ENCODE measurements around the gene GPR78.

GPR78 gene

GRCh38 chr4:8580321-8581093 lies at the start of gene GPR78:
Gene GPR78 (plus strand): TSS chr4:8580392. CDS start chr4:8580983, 591 bp downstream.
- H3K27ac ChIP-seq, result no peak within 1 kb of the TSS
- no peak for TF ChIP-seq ZFX (IDR thresholded peaks at IDR 0.05; ENCODE audit: borderline replicate concordance)
- TF ChIP-seq CTCF (IDR thresholded peaks at IDR 0.05), result no peak

- TF ChIP-seq ZFX (IDR thresholded peaks at IDR 0.05; ENCODE audit: borderline replicate concordance) (no peak), CTCF (IDR thresholded peaks at IDR 0.05) (no peak)
- no peak overlapping the region for H3K27ac ChIP-seq
These were observed 47.9 kb upstream of the GPR78 start for GRCh38 chr4:8532245-8532781.

GRCh38 chr4:8533274-8533865 lies 46.8 kb upstream of the GPR78 start:
- no peak overlapping the region for H3K27ac ChIP-seq
- no peak for TF ChIP-seq ZFX (IDR thresholded peaks at IDR 0.05; ENCODE audit: borderline replicate concordance)
- TF ChIP-seq CTCF (IDR thresholded peaks at IDR 0.05), result no peak

GRCh38 chr4:8534129-8534528 lies 46.1 kb upstream of the GPR78 start:
- no peak for TF ChIP-seq CTCF (IDR thresholded peaks at IDR 0.05)
- TF ChIP-seq ZFX (IDR thresholded peaks at IDR 0.05; ENCODE audit: borderline replicate concordance), result no peak
- no peak overlapping the region for H3K27ac ChIP-seq

- H3K27ac ChIP-seq, result no peak overlapping the region
- TF ChIP-seq CTCF (IDR thresholded peaks at IDR 0.05) (no peak), ZFX (IDR thresholded peaks at IDR 0.05; ENCODE audit: borderline replicate concordance) (no peak)
These were observed 45.6 kb upstream of the GPR78 start for GRCh38 chr4:8534611-8535010.

GRCh38 chr4:8536467-8536866 lies 43.7 kb upstream of the GPR78 start:
- no peak for TF ChIP-seq CTCF (IDR thresholded peaks at IDR 0.05)
- no peak for TF ChIP-seq ZFX (IDR thresholded peaks at IDR 0.05; ENCODE audit: borderline replicate concordance)
- no peak overlapping the region for H3K27ac ChIP-seq

- TF ChIP-seq ZFX (IDR thresholded peaks at IDR 0.05; ENCODE audit: borderline replicate concordance), result no peak
- TF ChIP-seq CTCF (IDR thresholded peaks at IDR 0.05), result no peak
- H3K27ac ChIP-seq, result no peak overlapping the region
These were observed 43.1 kb upstream of the GPR78 start for GRCh38 chr4:8537041-8537461.

Data from 22Rv1 (cell line).